GM06990 (cell line): ENCODE data around the gene TNF.

Source experiments
- DNase-seq: peaks from one replicate; pipeline ENCODE4 v3.0.0-alpha.2; 2011; ENCODE audit not compliant: insufficient read length; ENCODE audit errors: extremely low read depth
- H3K27me3 ChIP-seq: replicated peaks from 2 replicates; pipeline ENCODE4 v1.6.0; 2011; ENCODE audit warnings: low read length; ENCODE audit not compliant: control insufficient read depth, insufficient read depth
- H3K36me3 ChIP-seq: 2 replicates; pipeline ENCODE4 v1.5.1; 2011; ENCODE audit warnings: low read length; ENCODE audit not compliant: control insufficient read depth, insufficient read depth
- H3K4me3 ChIP-seq: replicated peaks from 2 replicates; pipeline ENCODE4 v1.5.1; 2011; ENCODE audit warnings: low read depth, mild to moderate bottlenecking, control low read depth, low read length
- CTCF ChIP-seq: IDR thresholded peaks from 2 replicates; pipeline ENCODE4 v1.5.1; 2011; ENCODE audit warnings: low read length, control low read depth, mild to moderate bottlenecking, inconsistent platforms; ENCODE audit not compliant: insufficient read depth, poor library complexity, severe bottlenecking

The TNF gene

DNA sequence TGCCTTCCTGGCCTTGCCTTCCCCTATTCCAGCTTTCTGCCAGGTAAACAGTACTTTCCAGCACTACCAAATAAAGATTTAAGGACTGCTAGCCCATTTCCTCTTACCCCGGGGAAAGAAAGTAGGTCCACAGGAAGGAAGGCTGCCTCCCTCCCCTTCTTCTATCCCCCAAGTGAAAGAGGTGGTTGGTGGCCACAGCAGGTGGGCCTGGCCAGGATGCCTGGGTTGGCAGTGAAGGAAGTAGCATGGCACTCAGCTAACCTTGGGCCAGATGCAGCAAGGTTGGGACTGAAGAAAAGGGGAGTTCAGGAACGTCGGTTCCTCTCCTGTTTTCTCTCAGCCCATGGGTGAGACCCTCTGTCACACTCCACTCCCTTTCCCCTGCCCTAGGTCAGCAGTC, 19.1 kb upstream of the TNF start:
- no peak for DNase-seq
- no peaks in the 10 kb centered on the region for H3K27me3 ChIP-seq
- H3K36me3 ChIP-seq, result peaks cover 1% of the 10 kb centered on the region
- no peak overlapping the region; the same call in 1 of the 2 replicates for H3K4me3 ChIP-seq
- TF ChIP-seq CTCF, result no peak

DNA sequence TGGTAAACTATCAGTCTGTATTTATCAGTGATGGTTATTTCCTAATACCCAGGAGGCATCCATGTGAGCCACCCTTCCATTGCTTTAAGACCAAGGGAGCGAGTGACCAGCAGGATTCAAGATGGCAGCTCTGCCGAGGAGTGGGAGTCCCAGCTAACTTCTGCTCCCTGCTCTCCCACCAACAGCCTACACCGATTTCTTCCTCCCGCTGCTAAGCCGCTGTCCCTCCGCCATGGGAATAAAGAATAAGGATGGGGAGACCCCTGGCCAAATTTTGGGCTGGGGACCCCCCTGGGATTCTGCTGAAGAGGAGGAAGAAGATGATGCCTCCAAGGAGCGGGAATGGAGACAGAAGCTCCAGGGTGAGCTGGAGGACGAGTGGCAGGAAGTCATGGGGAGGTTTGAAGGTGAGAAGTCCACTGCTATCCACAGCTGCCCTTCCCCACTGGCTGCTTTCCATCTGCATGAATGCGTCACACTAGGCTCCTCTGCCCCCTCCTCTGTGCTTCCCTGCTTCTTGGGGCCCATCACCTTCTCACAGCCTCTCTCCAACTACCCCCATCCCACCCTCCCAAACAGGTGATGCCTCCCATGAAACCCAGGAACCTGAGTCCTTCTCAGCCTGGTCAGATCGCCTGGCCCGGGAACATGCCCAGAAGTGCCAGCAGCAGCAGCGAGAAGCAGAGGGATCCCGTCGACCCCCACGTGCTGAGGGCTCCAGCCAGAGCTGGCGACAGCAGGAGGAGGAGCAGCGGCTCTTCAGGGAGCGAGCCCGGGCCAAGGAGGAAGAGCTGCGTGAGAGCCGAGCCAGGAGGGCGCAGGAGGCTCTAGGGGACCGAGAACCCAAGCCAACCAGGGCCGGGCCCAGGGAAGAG, 17.7 kb upstream of the TNF start:
- Histone ChIP-seq H3K27me3 (no peaks in the 10 kb centered on the region), H3K4me3 (no peak overlapping the region), H3K36me3 (peaks cover 1% of the 10 kb centered on the region)
- no peak for TF ChIP-seq CTCF
- no peak for DNase-seq

DNA sequence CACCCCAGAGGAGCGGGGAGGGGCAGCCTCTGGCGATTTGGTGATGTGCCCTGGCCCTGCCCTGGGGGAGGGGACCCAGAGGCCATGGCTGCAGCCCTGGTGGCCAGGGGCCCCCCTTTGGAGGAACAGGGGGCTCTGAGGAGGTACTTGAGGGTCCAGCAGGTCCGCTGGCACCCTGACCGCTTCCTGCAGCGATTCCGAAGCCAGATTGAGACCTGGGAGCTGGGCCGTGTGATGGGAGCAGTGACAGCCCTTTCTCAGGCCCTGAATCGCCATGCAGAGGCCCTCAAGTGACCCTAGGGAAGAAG, 17.1 kb upstream of the TNF start:
- Histone ChIP-seq H3K36me3 (peaks cover 1% of the 10 kb centered on the region), H3K27me3 (no peaks in the 10 kb centered on the region), H3K4me3 (peak overlapping the region; percentile 21)
- no peak for TF ChIP-seq CTCF
- no peak for DNase-seq

GRCh38 chr6:31558631-31559500, 16.5 kb upstream of the TNF start:
- peak; percentile 83 for DNase-seq
- peak overlapping the region; percentile 33 for H3K4me3 ChIP-seq
- H3K27me3 ChIP-seq, result no peaks in the 10 kb centered on the region
- no peak for TF ChIP-seq CTCF
- H3K36me3 ChIP-seq, result peaks cover 1% of the 10 kb centered on the region

- Histone ChIP-seq H3K36me3 (peaks cover 1% of the 10 kb centered on the region), H3K4me3 (peak overlapping the region; percentile 33), H3K27me3 (no peaks in the 10 kb centered on the region)
- TF ChIP-seq CTCF, result no peak
- no peak for DNase-seq
Observed at GRCh38 chr6:31559606-31559957, 15.8 kb upstream of the TNF start.
